Loucy (cell line): ENCODE results near the gene CD74.

Experiments used
- H2AFZ ChIP-seq: fragments of 200-600 bp; sonication (generic); 2 replicates; pipeline ENCODE4 v1.6.0; 2016; ENCODE audit warnings: antibody characterized with exemption, mild to moderate bottlenecking, low read length, moderate library complexity
- H3F3A ChIP-seq: fragments of 200-600 bp; 2 replicates; pipeline ENCODE4 v1.6.0; 2016; ENCODE audit warnings: antibody characterized with exemption, low read depth, mild to moderate bottlenecking
- H3K27me3 ChIP-seq: fragments of 200-600 bp; sonication (generic); 2 replicates; pipeline ENCODE4 v1.6.1; 2014; ENCODE audit warnings: low read length, mild to moderate bottlenecking; ENCODE audit not compliant: insufficient read depth, poor library complexity, severe bottlenecking
- H3K36me3 ChIP-seq: fragments of 200-600 bp; sonication (generic); 2 replicates; pipeline ENCODE4 v1.6.1; 2016; ENCODE audit warnings: low read length; ENCODE audit not compliant: insufficient read depth
- H3K4me1 ChIP-seq: fragments of 200-600 bp; sonication (generic); 2 replicates; pipeline ENCODE4 v1.5.1; 2014; ENCODE audit warnings: low read length, mild to moderate bottlenecking; ENCODE audit not compliant: insufficient read depth, poor library complexity, severe bottlenecking
- H3K4me2 ChIP-seq: fragments of 200-600 bp; sonication (generic); 2 replicates; pipeline ENCODE4 v1.6.0; 2014; ENCODE audit warnings: antibody characterized with exemption, low read length, low read depth, mild to moderate bottlenecking; ENCODE audit not compliant: poor library complexity, severe bottlenecking
- H3K4me3 ChIP-seq: fragments of 200-600 bp; sonication (generic); 2 replicates; pipeline ENCODE4 v1.5.1; 2014; ENCODE audit warnings: low read length, mild to moderate bottlenecking, mixed read lengths; ENCODE audit not compliant: poor library complexity, severe bottlenecking
- H3K79me2 ChIP-seq: fragments of 200-600 bp; sonication (generic); 2 replicates; pipeline ENCODE4 v1.6.1; 2014; ENCODE audit warnings: low read length; ENCODE audit not compliant: insufficient read depth
- H3K9ac ChIP-seq: fragments of 200-600 bp; sonication (generic); 2 replicates; pipeline ENCODE4 v1.6.0; 2014; ENCODE audit warnings: mild to moderate bottlenecking, low read depth, low read length, moderate library complexity; ENCODE audit not compliant: poor library complexity, severe bottlenecking
- H3K9me2 ChIP-seq: fragments of 200-600 bp; sonication (generic); replicated peaks from 2 replicates; pipeline ENCODE4 v1.6.1; 2016; ENCODE audit warnings: low read depth, low read length, mixed read lengths
- H3K9me3 ChIP-seq: fragments of 200-600 bp; sonication (generic); 2 replicates; pipeline ENCODE4 v1.6.1; 2014; ENCODE audit warnings: mild to moderate bottlenecking, antibody characterized with exemption, low read length, low read depth; ENCODE audit not compliant: insufficient read depth
- H4K20me1 ChIP-seq: fragments of 200-600 bp; sonication (generic); 2 replicates; pipeline ENCODE4 v1.6.0; 2014; ENCODE audit warnings: antibody characterized with exemption, low read length, mild to moderate bottlenecking; ENCODE audit not compliant: insufficient read depth, poor library complexity, severe bottlenecking
- CTCF ChIP-seq: fragments of 200-600 bp; sonication (generic); conservative IDR thresholded peaks from 2 replicates; pipeline ENCODE4 v1.5.1; 2014; ENCODE audit warnings: mild to moderate bottlenecking, antibody characterized with exemption, low read length
- EZH2phosphoT487 ChIP-seq: fragments of 200-600 bp; IDR thresholded peaks from 2 replicates; pipeline ENCODE4 v1.6.1; 2018; ENCODE audit warnings: antibody characterized with exemption, mild to moderate bottlenecking, moderate library complexity, borderline replicate concordance

The CD74 gene

GRCh38 chr5:150406103-150406722 is 6.5 kb downstream of the CD74 start:
- Histone ChIP-seq H3F3A (no peaks in the 10 kb centered on the region), H4K20me1 (no peaks in the 10 kb centered on the region), H3K4me2 (no peak overlapping the region), H2AFZ (no peak overlapping the region), H3K4me3 (no peak overlapping the region), H3K27me3 (no peaks in the 10 kb centered on the region), H3K79me2 (no peaks in the 10 kb centered on the region), H3K4me1 (peaks cover 12% of the 10 kb centered on the region), H3K9ac (no peak overlapping the region), H3K9me2 (no peaks in the 10 kb centered on the region), H3K36me3 (no peaks in the 10 kb centered on the region; the same call in 1 of the 2 replicates), H3K9me3 (no peaks in the 10 kb centered on the region)
- TF ChIP-seq EZH2phosphoT487 (no peak), CTCF (no peak)

DNA sequence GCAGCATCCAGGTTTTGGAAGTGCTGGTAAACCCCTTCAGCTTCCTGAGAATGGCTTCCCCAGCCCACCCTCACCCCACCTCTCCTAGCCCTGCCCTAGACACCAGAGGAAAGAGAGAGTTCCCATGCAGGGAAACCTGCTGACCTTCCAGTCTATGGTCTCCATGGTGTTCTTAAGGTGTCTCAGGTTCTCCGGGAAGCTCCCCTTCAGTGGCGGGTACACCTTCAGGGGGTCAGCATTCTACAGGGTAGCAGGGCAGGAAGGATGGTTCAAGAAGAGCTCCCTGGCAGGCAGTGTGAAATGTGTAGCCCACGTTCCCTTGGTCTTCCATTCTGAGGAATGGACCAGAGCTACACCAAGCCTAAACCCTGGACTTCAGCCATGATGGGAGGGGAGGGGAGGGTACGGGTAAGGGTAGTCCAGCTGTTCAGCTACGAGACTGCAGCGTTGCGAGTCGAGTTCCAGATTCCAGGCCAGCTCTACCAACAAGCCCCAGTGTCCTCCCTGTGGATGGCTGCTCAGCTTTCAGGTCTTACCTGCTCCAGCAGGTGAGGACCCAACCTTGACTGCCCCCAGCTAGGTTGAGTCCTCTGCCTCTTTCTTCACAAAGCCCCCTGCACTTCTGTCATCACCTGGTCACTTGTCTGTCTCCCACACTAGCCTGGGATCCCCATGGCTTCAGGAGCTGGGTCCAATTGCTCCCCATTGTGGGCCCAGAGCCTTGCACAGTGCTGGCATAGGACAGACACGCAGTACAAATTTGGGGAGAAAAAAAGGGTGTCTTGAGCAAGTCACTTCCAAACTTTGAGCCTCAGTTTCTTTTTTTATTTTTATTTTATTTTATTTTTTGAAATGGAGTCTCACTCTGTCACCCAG is 7.5 kb downstream of the CD74 start:
- Histone ChIP-seq H2AFZ (no peak overlapping the region), H4K20me1 (no peaks in the 10 kb centered on the region), H3K4me2 (no peak overlapping the region), H3K9ac (no peak overlapping the region), H3K4me1 (peaks cover 19% of the 10 kb centered on the region), H3K79me2 (no peaks in the 10 kb centered on the region), H3K9me2 (no peaks in the 10 kb centered on the region), H3K4me3 (no peak overlapping the region), H3K27me3 (no peaks in the 10 kb centered on the region), H3K36me3 (peaks cover 6% of the 10 kb centered on the region; the same call in 1 of the 2 replicates), H3K9me3 (no peaks in the 10 kb centered on the region), H3F3A (no peaks in the 10 kb centered on the region)
- TF ChIP-seq CTCF = no peak
- no peak for TF ChIP-seq EZH2phosphoT487

- Histone ChIP-seq H3K4me2 (no peak overlapping the region), H3K4me1 (peaks cover 17% of the 10 kb centered on the region), H2AFZ (no peak overlapping the region), H3K4me3 (no peak overlapping the region), H3K9ac (no peak overlapping the region), H3K9me3 (no peaks in the 10 kb centered on the region), H3K27me3 (no peaks in the 10 kb centered on the region), H3K36me3 (peaks cover 12% of the 10 kb centered on the region; the same call in 1 of the 2 replicates), H3K9me2 (no peaks in the 10 kb centered on the region), H4K20me1 (no peaks in the 10 kb centered on the region), H3F3A (no peaks in the 10 kb centered on the region; the same call in 1 of the 2 replicates), H3K79me2 (no peaks in the 10 kb centered on the region)
- no peak for TF ChIP-seq CTCF
- no peak for TF ChIP-seq EZH2phosphoT487
Measured at GRCh38 chr5:150404535-150404934, 8.2 kb downstream of the CD74 start.
